NB4 (cell line): Measurements from ENCODE around the gene PSD4.

Experiments
- DNase-seq: peaks from one replicate; pipeline ENCODE4 v3.0.0; 2010; ENCODE audit warnings: low read depth
- H3K4me3 ChIP-seq: one replicate; pipeline ENCODE4 v1.5.1; 2011; ENCODE audit warnings: mild to moderate bottlenecking, low read depth, low read length, moderate library complexity
- MAX ChIP-seq: IDR thresholded peaks from 2 replicates; pipeline ENCODE4 v1.6.1; 2011; ENCODE audit warnings: low read depth, low read length
- MYC ChIP-seq: IDR thresholded peaks from 2 replicates; pipeline ENCODE4 v1.6.1; 2011; ENCODE audit warnings: low read depth, low read length
- POLR2A ChIP-seq: IDR thresholded peaks from 2 replicates; pipeline ENCODE4 v1.6.1; 2011; ENCODE audit warnings: mild to moderate bottlenecking; ENCODE audit not compliant: insufficient read length; ENCODE audit errors: extremely low read depth
- TF ChIP-seq, protein P1 (sequence below): IDR thresholded peaks from one replicate; pipeline ENCODE4 v1.5.1; 2012; ENCODE audit warnings: low read depth, low read length

The PSD4 gene

DNA sequence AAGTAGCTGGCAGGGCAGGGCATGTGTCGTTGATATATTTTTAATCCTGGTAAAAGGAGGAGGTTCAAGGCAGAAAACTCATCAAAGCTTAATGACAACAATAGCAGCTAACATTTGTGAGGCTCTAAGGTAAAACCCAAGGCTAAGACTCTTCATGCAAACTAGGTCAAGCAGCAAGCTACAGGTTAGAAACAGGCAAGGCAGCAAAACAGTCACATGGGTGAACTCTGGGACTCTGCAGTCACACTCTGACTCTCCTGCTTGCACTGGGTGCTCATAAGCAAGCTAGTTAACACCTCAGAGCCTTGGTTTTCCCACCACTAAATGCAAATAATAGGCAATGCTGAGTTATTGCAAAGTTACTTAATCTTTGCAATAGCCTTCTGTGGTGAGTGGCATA lies 38.5 kb upstream of the PSD4 start:
- no peak overlapping the region for H3K4me3 ChIP-seq
- DNase-seq, result no peak
- no peak for TF ChIP-seq MAX
- TF ChIP-seq MYC, result no peak
- no peak for TF ChIP-seq POLR2A
- TF ChIP-seq, protein P1, sequence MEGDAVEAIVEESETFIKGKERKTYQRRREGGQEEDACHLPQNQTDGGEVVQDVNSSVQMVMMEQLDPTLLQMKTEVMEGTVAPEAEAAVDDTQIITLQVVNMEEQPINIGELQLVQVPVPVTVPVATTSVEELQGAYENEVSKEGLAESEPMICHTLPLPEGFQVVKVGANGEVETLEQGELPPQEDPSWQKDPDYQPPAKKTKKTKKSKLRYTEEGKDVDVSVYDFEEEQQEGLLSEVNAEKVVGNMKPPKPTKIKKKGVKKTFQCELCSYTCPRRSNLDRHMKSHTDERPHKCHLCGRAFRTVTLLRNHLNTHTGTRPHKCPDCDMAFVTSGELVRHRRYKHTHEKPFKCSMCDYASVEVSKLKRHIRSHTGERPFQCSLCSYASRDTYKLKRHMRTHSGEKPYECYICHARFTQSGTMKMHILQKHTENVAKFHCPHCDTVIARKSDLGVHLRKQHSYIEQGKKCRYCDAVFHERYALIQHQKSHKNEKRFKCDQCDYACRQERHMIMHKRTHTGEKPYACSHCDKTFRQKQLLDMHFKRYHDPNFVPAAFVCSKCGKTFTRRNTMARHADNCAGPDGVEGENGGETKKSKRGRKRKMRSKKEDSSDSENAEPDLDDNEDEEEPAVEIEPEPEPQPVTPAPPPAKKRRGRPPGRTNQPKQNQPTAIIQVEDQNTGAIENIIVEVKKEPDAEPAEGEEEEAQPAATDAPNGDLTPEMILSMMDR, result no peak

GRCh38 chr2:113136828-113137775 lies 36.7 kb upstream of the PSD4 start:
- H3K4me3 ChIP-seq, result no peak overlapping the region
- TF ChIP-seq POLR2A (no peak), MYC (peak; percentile 34; the same call in 1 of the 2 replicates), MAX (peak; percentile 55; the same call in 1 of the 2 replicates)
- TF ChIP-seq, protein P1, result peak; percentile 73
- DNase-seq, result peak; percentile 71

- DNase-seq, result no peak
- TF ChIP-seq POLR2A, result no peak
- TF ChIP-seq MYC, result no peak
- TF ChIP-seq MAX, result no peak
- TF ChIP-seq, protein P1, result no peak
- no peak overlapping the region for H3K4me3 ChIP-seq
Measured at GRCh38 chr2:113137827-113138226, 35.9 kb upstream of the PSD4 start.

- no peak overlapping the region for H3K4me3 ChIP-seq
- DNase-seq, result peak; percentile 83
- no peak for TF ChIP-seq MYC
- TF ChIP-seq, protein P1, result peak; percentile 68
Measured at GRCh38 chr2:113138428-113139322, 35.1 kb upstream of the PSD4 start.

DNA sequence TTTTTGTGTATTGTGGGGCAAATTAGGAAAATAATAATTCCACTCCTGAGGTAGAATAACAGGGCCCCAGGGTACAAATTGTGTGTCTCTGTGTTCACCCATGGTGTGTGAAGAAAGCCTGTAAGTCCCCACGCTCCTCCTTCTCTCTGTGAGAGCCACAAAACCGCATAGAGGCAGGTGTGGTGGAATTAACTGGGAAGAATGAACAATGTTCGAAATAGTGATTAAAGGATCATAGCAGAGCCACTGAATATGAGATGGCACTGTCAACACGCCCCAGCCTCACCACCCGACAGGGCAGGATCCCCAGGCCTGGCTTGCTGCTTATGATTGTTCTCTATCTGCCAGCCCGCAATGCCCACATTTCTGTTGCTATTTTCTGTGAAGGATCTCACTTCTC lies 32.3 kb upstream of the PSD4 start:
- no peak for DNase-seq
- no peak for TF ChIP-seq MAX
- TF ChIP-seq, protein P1, result no peak
- no peak for TF ChIP-seq MYC
- TF ChIP-seq POLR2A, result no peak
- H3K4me3 ChIP-seq, result no peak overlapping the region
